ENCODE data around the gene CFAP299.

Gene CFAP299

GRCh38 chr4:80365928-80366327 lies 30.4 kb downstream of the CFAP299 start:
- Histone ChIP-seq H3K9me3 (ENCODE audit: control insufficient read depth, insufficient read depth, low read length) (peaks cover 14% of the 10 kb centered on the region), H3K4me1 (ENCODE audit: control insufficient read depth, low read length) (peaks cover 16% of the 10 kb centered on the region), H3K27ac (ENCODE audit: low read depth, low read length) (no peak overlapping the region), H3K4me3 (ENCODE audit: low read length) (no peak overlapping the region), H3K4me2 (ENCODE audit: low read length) (no peak overlapping the region), H3K27me3 (ENCODE audit: control insufficient read depth, low read length) (no peaks in the 10 kb centered on the region), H3K9me2 (replicated peaks; ENCODE audit: control insufficient read depth, low read length) (no peaks in the 10 kb centered on the region), H3K36me3 (ENCODE audit: control insufficient read depth, low read length) (no peaks in the 10 kb centered on the region), H4K20me1 (ENCODE audit: control insufficient read depth, insufficient read depth, low read depth, low read length) (no peaks in the 10 kb centered on the region), H3K79me2 (ENCODE audit: control insufficient read depth, low read length) (no peaks in the 10 kb centered on the region), H3F3A (ENCODE audit: control insufficient read depth, insufficient read depth) (no peaks in the 10 kb centered on the region)
- TF ChIP-seq EZH2phosphoT487 (IDR thresholded peaks at IDR 0.05; ENCODE audit: borderline replicate concordance, low read length) (no peak), CTCF (IDR thresholded peaks at IDR 0.05; ENCODE audit: low read depth, low read length, poor library complexity, severe bottlenecking) (peak; percentile 88)

- H3K27ac ChIP-seq (ENCODE audit: low read depth, low read length) = no peak overlapping the region
- H3K27me3 ChIP-seq (ENCODE audit: control insufficient read depth, low read length) = no peaks in the 10 kb centered on the region
- H3K79me2 ChIP-seq (ENCODE audit: control insufficient read depth, low read length) = no peaks in the 10 kb centered on the region
- peaks cover 14% of the 10 kb centered on the region for H3K4me1 ChIP-seq (ENCODE audit: control insufficient read depth, low read length)
- no peak overlapping the region for H3K4me3 ChIP-seq (ENCODE audit: low read length)
- H3F3A ChIP-seq (ENCODE audit: control insufficient read depth, insufficient read depth) = no peaks in the 10 kb centered on the region
- no peaks in the 10 kb centered on the region for H3K9me2 ChIP-seq (replicated peaks; ENCODE audit: control insufficient read depth, low read length)
- no peak for TF ChIP-seq EZH2phosphoT487 (IDR thresholded peaks at IDR 0.05; ENCODE audit: borderline replicate concordance, low read length)
- no peak for TF ChIP-seq CTCF (IDR thresholded peaks at IDR 0.05; ENCODE audit: low read depth, low read length, poor library complexity, severe bottlenecking)
- H3K36me3 ChIP-seq (ENCODE audit: control insufficient read depth, low read length) = no peaks in the 10 kb centered on the region
- peaks cover 31% of the 10 kb centered on the region for H3K9me3 ChIP-seq (ENCODE audit: control insufficient read depth, insufficient read depth, low read length)
- H4K20me1 ChIP-seq (ENCODE audit: control insufficient read depth, insufficient read depth, low read depth, low read length) = no peaks in the 10 kb centered on the region
- no peak overlapping the region for H3K4me2 ChIP-seq (ENCODE audit: low read length)
These were observed 32.2 kb downstream of the CFAP299 start for GRCh38 chr4:80367737-80368136.

- Histone ChIP-seq H3K9me3 (ENCODE audit: control insufficient read depth, insufficient read depth, low read length) (peaks cover 42% of the 10 kb centered on the region), H3K27ac (ENCODE audit: low read depth, low read length) (no peak overlapping the region), H3K4me2 (ENCODE audit: low read length) (no peak overlapping the region), H3K79me2 (ENCODE audit: control insufficient read depth, low read length) (no peaks in the 10 kb centered on the region), H3K27me3 (ENCODE audit: control insufficient read depth, low read length) (no peaks in the 10 kb centered on the region), H3K9me2 (replicated peaks; ENCODE audit: control insufficient read depth, low read length) (no peaks in the 10 kb centered on the region), H3K36me3 (ENCODE audit: control insufficient read depth, low read length) (no peaks in the 10 kb centered on the region), H4K20me1 (ENCODE audit: control insufficient read depth, insufficient read depth, low read depth, low read length) (no peaks in the 10 kb centered on the region), H3F3A (ENCODE audit: control insufficient read depth, insufficient read depth) (no peaks in the 10 kb centered on the region), H3K4me1 (ENCODE audit: control insufficient read depth, low read length) (peaks cover 9% of the 10 kb centered on the region), H3K4me3 (ENCODE audit: low read length) (no peak overlapping the region)
- TF ChIP-seq CTCF (IDR thresholded peaks at IDR 0.05; ENCODE audit: low read depth, low read length, poor library complexity, severe bottlenecking) = no peak
- no peak for TF ChIP-seq EZH2phosphoT487 (IDR thresholded peaks at IDR 0.05; ENCODE audit: borderline replicate concordance, low read length)
These were observed 35.1 kb downstream of the CFAP299 start for GRCh38 chr4:80370635-80371034.

GRCh38 chr4:80371046-80371445 lies 35.5 kb downstream of the CFAP299 start:
- Histone ChIP-seq H3K36me3 (ENCODE audit: control insufficient read depth, low read length) (no peaks in the 10 kb centered on the region), H3K9me2 (replicated peaks; ENCODE audit: control insufficient read depth, low read length) (no peaks in the 10 kb centered on the region), H3K27ac (ENCODE audit: low read depth, low read length) (no peak overlapping the region), H3K4me2 (ENCODE audit: low read length) (no peak overlapping the region), H3K79me2 (ENCODE audit: control insufficient read depth, low read length) (no peaks in the 10 kb centered on the region), H3K4me3 (ENCODE audit: low read length) (no peak overlapping the region), H3F3A (ENCODE audit: control insufficient read depth, insufficient read depth) (no peaks in the 10 kb centered on the region), H4K20me1 (ENCODE audit: control insufficient read depth, insufficient read depth, low read depth, low read length) (no peaks in the 10 kb centered on the region), H3K4me1 (ENCODE audit: control insufficient read depth, low read length) (peaks cover 7% of the 10 kb centered on the region), H3K27me3 (ENCODE audit: control insufficient read depth, low read length) (no peaks in the 10 kb centered on the region), H3K9me3 (ENCODE audit: control insufficient read depth, insufficient read depth, low read length) (peaks cover 42% of the 10 kb centered on the region)
- TF ChIP-seq EZH2phosphoT487 (IDR thresholded peaks at IDR 0.05; ENCODE audit: borderline replicate concordance, low read length) (no peak), CTCF (IDR thresholded peaks at IDR 0.05; ENCODE audit: low read depth, low read length, poor library complexity, severe bottlenecking) (no peak)

All from DOHH2 (cell line).